ENCODE results near the gene AQP5. TPM values are rescaled to one million over a fixed set of nuclear protein-coding genes. Genes with fewer than 3 reads are reported as not detected.

AQP5 gene
- total RNA-seq, 2 donors from 2014 or later: not detected

GRCh38 chr12:49971141-49971540, 9.5 kb downstream of the AQP5 start:
- no peak for DNase-seq
- intact Hi-C loops (cut with DNase I, micrococcal nuclease): loop anchor here in 1 of 2 donors (5.0 kb wide), 1 partner anchor 81 kb away; no protein-coding TSS in a partner anchor
- no peak for ATAC-seq

- DNase-seq: no peak
- intact Hi-C loops (cut with DNase I, micrococcal nuclease): loop anchor here in 1 of 2 donors (5.0 kb wide), 1 partner anchor 80 kb away; no protein-coding TSS in a partner anchor
- ATAC-seq: no peak
These were observed 10.5 kb downstream of the AQP5 start for GRCh38 chr12:49972129-49972528.

GRCh38 chr12:49972641-49973360, 11.1 kb downstream of the AQP5 start, which contains the start of gene AQP6:
TSS of gene AQP6 (plus strand) at chr12:49972947. CDS start at chr12:49973174, 227 bp downstream.
- ATAC-seq (no peak), DNase-seq (no peak)
- intact Hi-C loops (cut with DNase I, micrococcal nuclease): loop anchor here in 1 of 2 donors (5.0 kb wide), 1 partner anchor 80 kb away; no protein-coding TSS in a partner anchor

GRCh38 chr12:49973361-49973830, 11.7 kb downstream of the AQP5 start:
- ATAC-seq (peak; percentile 75), DNase-seq (no peak)

GRCh38 chr12:49974231-49974675, 12.6 kb downstream of the AQP5 start:
- DNase-seq: peak; percentile 62 to 63
- intact Hi-C loops (cut with DNase I, micrococcal nuclease): loop anchor here in 1 of 2 donors (5.0 kb wide), 1 partner anchor 78 kb away; no protein-coding TSS in a partner anchor
- peak; percentile 83 for ATAC-seq

More at GRCh38 chr12:49973361-49973830, 11.7 kb downstream of the AQP5 start:
- intact Hi-C loops (cut with DNase I, micrococcal nuclease): loop anchor here in 1 of 2 donors (5.0 kb wide), 1 partner anchor 79 kb away; no protein-coding TSS in a partner anchor

- intact Hi-C loops (cut with DNase I, micrococcal nuclease): loop anchor here in 1 of 2 donors (5.0 kb wide), 1 partner anchor 78 kb away; no protein-coding TSS in a partner anchor
- ATAC-seq: no peak
These were observed 13.1 kb downstream of the AQP5 start for GRCh38 chr12:49974677-49975317.

GRCh38 chr12:49975318-49975761, 13.7 kb downstream of the AQP5 start:
- intact Hi-C loops (cut with DNase I, micrococcal nuclease): no loop called here
- ATAC-seq: no peak
- no peak for DNase-seq

More at GRCh38 chr12:49974677-49975317, 13.1 kb downstream of the AQP5 start:
- no peak for DNase-seq

- no peak for ATAC-seq
- DNase-seq: no peak
- intact Hi-C loops (cut with DNase I, micrococcal nuclease): no loop called here
These were observed 14.9 kb downstream of the AQP5 start for GRCh38 chr12:49976557-49976956.

GRCh38 chr12:49978125-49978524, 16.5 kb downstream of the AQP5 start:
- intact Hi-C loops (cut with DNase I, micrococcal nuclease): no loop called here
- no peak for DNase-seq
- no peak for ATAC-seq

GRCh38 chr12:49979016-49979586, 17.4 kb downstream of the AQP5 start:
- ATAC-seq: no peak
- intact Hi-C loops (cut with DNase I, micrococcal nuclease): no loop called here
- no peak for DNase-seq

- no peak for DNase-seq
- ATAC-seq: no peak
- intact Hi-C loops (cut with DNase I, micrococcal nuclease): no loop called here
These were observed 18.1 kb downstream of the AQP5 start for GRCh38 chr12:49979791-49980190.

- intact Hi-C loops (cut with DNase I, micrococcal nuclease): no loop called here
- DNase-seq (no peak), ATAC-seq (no peak)
These were observed 19.1 kb downstream of the AQP5 start for GRCh38 chr12:49980501-49981349.

- intact Hi-C loops (cut with DNase I, micrococcal nuclease): no loop called here
- no peak for ATAC-seq
- DNase-seq: no peak
These were observed 20.8 kb downstream of the AQP5 start for GRCh38 chr12:49982246-49983087.

- intact Hi-C loops (cut with DNase I, micrococcal nuclease): no loop called here
- DNase-seq: no peak
- peak; percentile 58 for ATAC-seq
These were observed 22.2 kb downstream of the AQP5 start for GRCh38 chr12:49983892-49984291.

- DNase-seq (no peak), ATAC-seq (no peak)
- intact Hi-C loops (cut with DNase I, micrococcal nuclease): no loop called here
These were observed 23.0 kb downstream of the AQP5 start for GRCh38 chr12:49984476-49985359.

GRCh38 chr12:49985981-49986380, 24.3 kb downstream of the AQP5 start:
- ATAC-seq (no peak), DNase-seq (no peak)
- intact Hi-C loops (cut with DNase I, micrococcal nuclease): no loop called here
